ENCODE measurements around the gene ELFN2. TPM values are rescaled to one million over a fixed set of nuclear protein-coding genes. Genes with fewer than 3 reads are reported as not detected.

The ELFN2 gene
- total and polyA plus RNA-seq, 8 donors, result 0.03 to 0.89 (median 0.18) TPM; not detected in 5

GRCh38 chr22:37409031-37409430, 18.2 kb downstream of the ELFN2 start:
- H3K4me1 ChIP-seq, result no peaks in the 10 kb centered on the region
- WGBS, 5 donors, result 75 to 91% (median 85%) methylated on average over 3 to 8 of the region's 8 CpGs
- peaks cover 0 to 94% (median 0%) of the 10 kb centered on the region in 3 donors for H3K27me3 ChIP-seq
- H3K36me3 ChIP-seq, result no peaks in the 10 kb centered on the region
- TF ChIP-seq CTCF (IDR thresholded peaks at IDR 0.05), result no peak
- no peak overlapping the region for H3K27ac ChIP-seq
- intact Hi-C loops (cut with DNase I; ENCODE audit: low total_unique reads), result no loop called here
- H3K9me3 ChIP-seq, result no peaks in the 10 kb centered on the region
- DNase-seq, result no peak
- H3K4me3 ChIP-seq, result no peak overlapping the region

- H3K27ac ChIP-seq, result no peak overlapping the region
- no peak overlapping the region for H3K4me3 ChIP-seq
- TF ChIP-seq EP300 (IDR thresholded peaks at IDR 0.05) (no peak), POLR2A (IDR thresholded peaks at IDR 0.05) (no peak), POLR2AphosphoS5 (IDR thresholded peaks at IDR 0.05) (no peak), CTCF (IDR thresholded peaks at IDR 0.05) (no peak)
- peaks cover 0 to 95% (median 0%) of the 10 kb centered on the region in 3 donors for H3K27me3 ChIP-seq
- no peaks in the 10 kb centered on the region for H3K4me1 ChIP-seq
- no peaks in the 10 kb centered on the region for H3K9me3 ChIP-seq
- intact Hi-C loops (cut with DNase I; ENCODE audit: low total_unique reads), result no loop called here
- WGBS, 5 donors, result 70 to 83% (median 76%) methylated on average over 8 of the region's 8 CpGs
- no peaks in the 10 kb centered on the region for H3K36me3 ChIP-seq
- DNase-seq, result no peak
Measured at GRCh38 chr22:37407856-37408255, 19.4 kb downstream of the ELFN2 start.

GRCh38 chr22:37406441-37407235, 20.6 kb downstream of the ELFN2 start:
- H3K36me3 ChIP-seq, result no peaks in the 10 kb centered on the region
- intact Hi-C loops (cut with DNase I; ENCODE audit: low total_unique reads), result no loop called here
- WGBS, 5 donors, result 65 to 69% (median 67%) methylated on average over 17 of the region's 17 CpGs
- TF ChIP-seq EP300 (IDR thresholded peaks at IDR 0.05) (no peak), CTCF (IDR thresholded peaks at IDR 0.05) (no peak), POLR2A (IDR thresholded peaks at IDR 0.05) (no peak), POLR2AphosphoS5 (IDR thresholded peaks at IDR 0.05) (no peak)
- H3K27me3 ChIP-seq, result peaks cover 0 to 92% (median 0%) of the 10 kb centered on the region in 3 donors
- DNase-seq, result no peak
- H3K27ac ChIP-seq, result no peak overlapping the region
- peaks cover 0 to 3% (median 0%) of the 10 kb centered on the region in 4 donors for H3K4me1 ChIP-seq
- no peaks in the 10 kb centered on the region for H3K9me3 ChIP-seq
- H3K4me3 ChIP-seq, result no peak overlapping the region

- no peak for TF ChIP-seq POLR2A (IDR thresholded peaks at IDR 0.05)
- no peak for TF ChIP-seq EP300 (IDR thresholded peaks at IDR 0.05)
- TF ChIP-seq CTCF (IDR thresholded peaks at IDR 0.05), result no peak
- no peak for TF ChIP-seq POLR2AphosphoS5 (IDR thresholded peaks at IDR 0.05)
- WGBS, 5 donors, result 65 to 84% (median 82%) methylated on average over 11 of the region's 11 CpGs
- intact Hi-C loops (cut with DNase I; ENCODE audit: low total_unique reads), result no loop called here
Measured at GRCh38 chr22:37404091-37404490, 23.2 kb downstream of the ELFN2 start.

More at GRCh38 chr22:37404091-37404490, 23.2 kb downstream of the ELFN2 start:
- H3K9me3 ChIP-seq, result no peaks in the 10 kb centered on the region
- H3K4me3 ChIP-seq, result no peak overlapping the region
- no peak for DNase-seq
- H3K27ac ChIP-seq, result no peak overlapping the region
- no peaks in the 10 kb centered on the region for H3K36me3 ChIP-seq
- peaks cover 0 to 86% (median 0%) of the 10 kb centered on the region in 3 donors for H3K27me3 ChIP-seq
- H3K4me1 ChIP-seq, result peaks cover 0 to 3% (median 0%) of the 10 kb centered on the region in 4 donors

Data from stomach (tissue), 9 donors.